Right lobe of liver (tissue), 6 donors: ENCODE results near the gene FAM171A1. TPM values are rescaled to one million over a fixed set of nuclear protein-coding genes. Genes with fewer than 3 reads are reported as not detected.

Source experiments
- ATAC-seq, 4 donors: fragments of 200-7000 bp; cut with Tn5 transposase; one replicate each; pipeline ENCODE4 v1.9.1; 2020; ENCODE audit warnings: mild to moderate bottlenecking in 4 of 4, moderate library complexity in 4 of 4
- DNase-seq, 3 donors: peaks; one replicate each; pipeline ENCODE4 v3.0.0-alpha.2; 2020
- H3K27ac ChIP-seq, 3 donors: fragments of 200-600 bp; one replicate each; pipeline ENCODE4 v1.8.0; 2022
- H3K27me3 ChIP-seq, 2 donors: fragments of 200-600 bp; one replicate each; pipeline ENCODE4 v1.8.0; 2022
- H3K36me3 ChIP-seq, 4 donors: fragments of 200-600 bp; sonication (generic) in 1 of 4; one replicate each; pipeline versions ENCODE4 v1.5.1 to v1.8.0; 2017 to 2022; ENCODE audit warnings: control low read depth in 1 of 4
- H3K4me1 ChIP-seq, 4 donors: fragments of 200-600 bp; sonication (generic) in 1 of 4; one replicate each; pipeline versions ENCODE4 v1.5.1 to v1.8.0; 2017 to 2022; ENCODE audit warnings: control low read depth in 1 of 4
- H3K4me3 ChIP-seq, 3 donors: fragments of 200-600 bp; one replicate each; pipeline ENCODE4 v1.8.0; 2022
- H3K9me3 ChIP-seq, 4 donors: fragments of 200-600 bp; sonication (generic) in 1 of 4; one replicate each; pipeline versions ENCODE4 v1.5.1 to v1.8.0; 2017 to 2022; ENCODE audit warnings: control low read depth in 1 of 4
- POLR2A ChIP-seq: fragments of 450-650 bp; IDR thresholded peaks from one replicate; pipeline ENCODE4 v1.6.1; 2017; ENCODE audit warnings: antibody characterized with exemption, mild to moderate bottlenecking
- WGBS: methylation state at CpG from one replicate; pipeline ENCODE4 v1.1.6; 2018; ENCODE audit warnings: low coverage, low lambda C conversion rate; ENCODE audit not compliant: insufficient coverage; ENCODE audit errors: missing lambda C conversion rate; 5-methylcytosine and 5-hydroxymethylcytosine counted together
- intact Hi-C, 2 donors: fragments of 100-400 bp; cut with DNase I; formaldehyde crosslinking; loops; one replicate each; pipeline versions ENCODE4 v1.11.2 to v1.14.1; 2022
- total RNA-seq, 6 experiments: library from RNA; depleted of rRNA in 2 of 6; stranded (reverse); fragments of >200 nt in 2 of 6; fragmentation: NEBNext Ultra II Directional in 3 of 6; extraction: Animal tissue kit (Norgen Biotek cat#: 25700) in 3 of 6; gene quantifications; one replicate each; pipeline versions ENCODE4 v1.1.0 to v1.2.4, GENCODE V29; 2016 to 2023
- TF ChIP-seq, protein P1 (sequence below), 4 donors: fragments of 200-600 bp in 3 of 4; fragments of 450-650 bp in 1 of 4; IDR thresholded peaks; one replicate each; pipeline versions ENCODE4 v1.5.1 to v1.8.0; 2016 to 2022; ENCODE audit warnings: antibody characterized with exemption in 4 of 4, mild to moderate bottlenecking in 2 of 4
- donor health status: DM: no; HTN: yes; CAD: no.
- donor health status: DM: no; HTN: no; CAD: no.
- donor health status: DM: no; HTN: no; CAD: no.
- donor health status: DM: no; HTN: yes; CAD: no.
- donor health status: DM: no; HTN: yes; CAD: no.

The FAM171A1 gene
- total RNA-seq, 6 experiments from 2014 or later: 6.1 to 12.1 (median 10.3) TPM

DNA sequence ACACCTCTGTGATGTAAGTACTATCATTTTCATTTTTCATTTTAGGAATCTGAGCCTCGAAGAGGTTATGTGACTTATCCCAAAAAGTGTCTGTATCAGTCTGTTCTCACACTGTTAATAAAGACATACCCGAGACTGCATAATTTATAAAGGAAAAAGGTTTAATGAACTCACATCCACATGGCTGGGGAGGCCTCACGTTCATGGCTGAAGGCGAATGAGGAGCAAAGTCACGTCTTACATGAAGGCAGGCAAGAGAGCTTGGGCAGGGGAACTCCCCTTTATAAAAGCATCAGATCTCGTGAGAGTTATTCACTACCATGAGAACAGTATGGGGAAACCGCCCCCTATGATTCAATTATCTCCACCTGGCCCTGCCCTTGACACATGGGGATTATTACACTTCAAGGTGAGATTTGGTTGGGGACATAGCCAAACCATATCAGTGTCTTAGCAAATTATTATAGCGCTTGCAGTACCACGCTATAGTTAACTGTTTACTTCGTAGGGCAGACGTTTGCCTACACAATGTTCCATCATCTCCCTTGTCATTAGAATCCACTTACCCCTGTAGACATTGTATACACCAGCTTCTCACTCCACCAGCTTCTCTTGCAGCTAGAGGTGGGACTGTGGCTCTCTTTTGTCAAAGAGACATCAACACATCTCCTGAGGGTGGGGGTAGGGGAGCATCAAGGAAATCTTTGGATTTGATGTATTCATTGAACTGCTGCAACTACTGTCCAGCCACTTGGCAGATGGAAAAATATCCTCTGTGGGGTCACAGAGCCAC is 187.2 kb downstream of the FAM171A1 start:
- intact Hi-C loops: no loop called here
- H3K4me3 ChIP-seq: no peak overlapping the region
- no peaks in the 10 kb centered on the region for H3K27me3 ChIP-seq
- ATAC-seq: no peak
- peaks cover 0 to 16% (median 0%) of the 10 kb centered on the region in 4 donors for H3K4me1 ChIP-seq
- no peaks in the 10 kb centered on the region for H3K36me3 ChIP-seq
- 75% methylated on average over 9 of the region's 11 CpGs for WGBS
- no peaks in the 10 kb centered on the region for H3K9me3 ChIP-seq
- TF ChIP-seq, protein P1, sequence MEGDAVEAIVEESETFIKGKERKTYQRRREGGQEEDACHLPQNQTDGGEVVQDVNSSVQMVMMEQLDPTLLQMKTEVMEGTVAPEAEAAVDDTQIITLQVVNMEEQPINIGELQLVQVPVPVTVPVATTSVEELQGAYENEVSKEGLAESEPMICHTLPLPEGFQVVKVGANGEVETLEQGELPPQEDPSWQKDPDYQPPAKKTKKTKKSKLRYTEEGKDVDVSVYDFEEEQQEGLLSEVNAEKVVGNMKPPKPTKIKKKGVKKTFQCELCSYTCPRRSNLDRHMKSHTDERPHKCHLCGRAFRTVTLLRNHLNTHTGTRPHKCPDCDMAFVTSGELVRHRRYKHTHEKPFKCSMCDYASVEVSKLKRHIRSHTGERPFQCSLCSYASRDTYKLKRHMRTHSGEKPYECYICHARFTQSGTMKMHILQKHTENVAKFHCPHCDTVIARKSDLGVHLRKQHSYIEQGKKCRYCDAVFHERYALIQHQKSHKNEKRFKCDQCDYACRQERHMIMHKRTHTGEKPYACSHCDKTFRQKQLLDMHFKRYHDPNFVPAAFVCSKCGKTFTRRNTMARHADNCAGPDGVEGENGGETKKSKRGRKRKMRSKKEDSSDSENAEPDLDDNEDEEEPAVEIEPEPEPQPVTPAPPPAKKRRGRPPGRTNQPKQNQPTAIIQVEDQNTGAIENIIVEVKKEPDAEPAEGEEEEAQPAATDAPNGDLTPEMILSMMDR (IDR thresholded peaks at IDR 0.05): no peak
- no peak for TF ChIP-seq POLR2A
- DNase-seq: no peak
- H3K27ac ChIP-seq: no peak overlapping the region

DNA sequence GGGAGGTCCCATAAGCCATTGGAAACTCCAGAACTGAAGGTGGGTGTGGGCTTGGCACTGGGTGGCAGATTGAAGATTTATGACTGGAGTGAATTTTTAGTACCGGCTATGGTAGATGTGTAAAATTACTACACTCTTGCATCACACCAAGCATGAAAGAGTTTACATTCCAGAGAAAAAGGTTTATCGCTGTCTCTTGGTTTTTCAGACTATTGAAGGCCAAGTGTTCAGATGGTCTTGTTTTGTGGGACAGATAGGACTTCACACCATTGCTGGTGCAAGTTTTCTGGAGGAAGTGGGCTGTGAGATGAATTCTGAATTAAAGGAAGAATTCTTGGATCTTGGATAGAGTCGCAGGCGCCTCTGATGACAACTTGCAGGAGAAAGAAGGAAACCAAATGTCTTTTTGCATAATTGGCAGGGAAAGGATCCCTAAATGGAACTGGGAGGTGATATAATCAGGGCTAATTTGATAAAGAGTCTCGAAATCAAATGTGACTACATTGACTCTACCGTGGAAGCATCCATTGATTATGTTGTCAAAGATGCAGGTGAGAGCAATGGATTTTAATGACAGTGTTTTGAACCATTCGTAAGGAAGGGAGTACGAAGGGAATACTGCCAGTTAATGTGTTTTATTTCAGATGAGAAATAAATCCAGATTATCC is 188.4 kb downstream of the FAM171A1 start:
- intact Hi-C loops: no loop called here
- H3K27ac ChIP-seq: no peak overlapping the region
- H3K36me3 ChIP-seq: no peaks in the 10 kb centered on the region
- no peak overlapping the region for H3K4me3 ChIP-seq
- H3K9me3 ChIP-seq: no peaks in the 10 kb centered on the region
- WGBS: 73% methylated on average over 8 of the region's 8 CpGs
- H3K4me1 ChIP-seq: peaks cover 0 to 24% (median 0%) of the 10 kb centered on the region in 4 donors
- no peaks in the 10 kb centered on the region for H3K27me3 ChIP-seq
- no peak for DNase-seq
- no peak for ATAC-seq
- TF ChIP-seq, protein P1 (IDR thresholded peaks at IDR 0.05): no peak
- TF ChIP-seq POLR2A: no peak

DNA sequence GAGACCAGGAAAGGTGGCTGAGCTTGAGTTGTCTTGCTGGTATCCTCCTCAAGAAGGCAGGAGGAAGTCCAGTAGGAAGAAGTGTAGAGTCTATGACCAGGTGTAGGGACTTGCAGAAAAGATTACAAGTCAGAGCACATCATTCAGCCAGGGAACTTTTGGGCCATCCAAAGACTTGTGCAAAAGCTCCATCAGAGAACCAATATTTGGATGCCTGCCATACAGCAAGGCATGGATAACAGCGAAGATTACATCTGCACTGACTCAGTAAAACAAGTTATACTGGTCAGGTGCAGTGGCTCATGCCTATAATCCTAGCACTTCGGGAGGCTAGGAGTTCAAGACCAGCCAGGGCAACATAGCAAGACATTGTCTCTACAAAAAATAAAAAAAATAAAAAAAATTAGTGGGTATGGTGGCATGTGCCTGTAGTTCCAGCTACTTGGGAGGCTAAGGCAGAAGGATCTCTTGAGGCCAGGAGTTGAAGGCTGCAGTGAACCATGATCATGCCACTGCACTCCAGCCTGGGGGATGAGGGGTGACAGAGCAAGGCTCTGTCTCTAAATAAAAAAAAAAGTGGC is 189.4 kb downstream of the FAM171A1 start:
- DNase-seq (no peak), ATAC-seq (peak in 3 of 4 donors; percentile 33 to 62 (median 37))
- Histone ChIP-seq H3K27me3 (no peaks in the 10 kb centered on the region), H3K4me1 (peaks cover 0 to 33% (median 0%) of the 10 kb centered on the region in 4 donors), H3K36me3 (no peaks in the 10 kb centered on the region), H3K4me3 (no peak overlapping the region), H3K27ac (peak overlapping the region in 2 of 3 donors; percentile 27 to 48), H3K9me3 (no peaks in the 10 kb centered on the region)
- 86% methylated on average over 2 of the region's 2 CpGs for WGBS
- TF ChIP-seq POLR2A: no peak
- TF ChIP-seq, protein P1 (IDR thresholded peaks at IDR 0.05): no peak
- intact Hi-C loops: no loop called here

DNA sequence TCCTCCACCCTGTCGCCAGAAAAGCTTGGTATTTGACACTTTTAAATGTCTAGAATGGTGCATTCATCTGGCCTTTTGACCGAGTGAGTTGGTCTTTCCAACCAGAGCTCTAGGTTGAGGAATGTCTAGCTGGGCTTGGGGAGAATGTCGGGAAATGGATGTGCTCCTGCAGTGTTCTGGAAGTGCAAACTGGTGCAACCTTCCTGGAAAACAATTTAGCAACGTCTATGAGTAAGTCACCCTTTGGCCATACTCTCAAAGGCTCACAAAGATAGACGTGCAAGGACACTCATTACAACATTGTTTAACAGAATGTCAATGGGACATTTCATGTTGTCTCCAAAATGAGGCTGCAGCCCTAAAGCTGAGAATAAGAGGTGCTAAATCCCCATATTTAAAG is 190.4 kb downstream of the FAM171A1 start:
- peak; percentile 33 for TF ChIP-seq POLR2A
- TF ChIP-seq, protein P1 (IDR thresholded peaks at IDR 0.05): no peak
- Histone ChIP-seq H3K27ac (peak overlapping the region in 2 of 3 donors; percentile 27 to 48), H3K9me3 (no peaks in the 10 kb centered on the region), H3K36me3 (no peaks in the 10 kb centered on the region), H3K4me3 (no peak overlapping the region), H3K27me3 (no peaks in the 10 kb centered on the region), H3K4me1 (peaks cover 0 to 37% (median 0%) of the 10 kb centered on the region in 4 donors)
- WGBS: 59% methylated on average over 5 of the region's 5 CpGs
- no peak for DNase-seq
- intact Hi-C loops: no loop called here
- peak in 3 of 4 donors; percentile 65 to 83 (median 76) for ATAC-seq
